ENCODE results near the gene POU6F2.

Gene POU6F2

DNA sequence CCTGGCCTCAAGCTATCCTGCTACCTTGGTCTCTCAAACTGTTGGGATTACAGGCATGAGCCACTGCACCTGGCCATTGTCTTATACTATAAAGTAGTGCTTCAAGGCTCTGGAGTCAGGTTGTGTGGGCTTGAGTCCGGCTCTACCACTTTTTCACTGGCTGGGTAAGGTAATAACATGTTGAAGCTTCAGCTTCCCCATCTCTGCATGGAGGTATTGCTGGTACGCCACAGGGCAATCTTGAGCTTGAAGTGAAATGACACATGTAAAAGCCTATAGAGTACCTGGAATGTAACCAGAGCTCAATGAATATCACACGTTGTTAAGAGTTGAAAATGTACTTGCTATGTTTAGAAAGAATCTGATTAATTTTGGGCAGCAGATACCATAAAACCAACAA is 120.8 kb downstream of the POU6F2 start:
- Histone ChIP-seq H3K4me1 (ENCODE audit: control insufficient read depth, insufficient read depth, low read length) (no peaks in the 10 kb centered on the region), H3K4me3 (ENCODE audit: low read depth, low read length) (no peak overlapping the region), H3K9me3 (ENCODE audit: control insufficient read depth, insufficient read depth, low read depth, low read length) (no peaks in the 10 kb centered on the region), H3K36me3 (ENCODE audit: control insufficient read depth in 2 of 2, insufficient read depth in 1 of 2, low read length in 2 of 2) (no peaks in the 10 kb centered on the region), H3K27ac (ENCODE audit: extremely low read depth, low read depth, low read length) (no peak overlapping the region)
- ChIA-PET CTCF (interaction anchor here (1.2 kb wide), 1 partner anchor 367 kb away, joined by 3 read pairs; no protein-coding TSS in a partner anchor), POLR2A (no interaction called here)
- TF ChIP-seq ZNF366 (tag by site-specific recombination; conservative IDR thresholded peaks at IDR 0.05), result no peak
- no peak for TF ChIP-seq ZIC2 (tag by site-specific recombination; IDR thresholded peaks at IDR 0.05)
- no peak for TF ChIP-seq ZNF548 (tag by site-specific recombination; IDR thresholded peaks at IDR 0.05)
- TF ChIP-seq SETDB1 (IDR thresholded peaks at IDR 0.05; ENCODE audit: insufficient read length, low read length), result no peak
- no peak for TF ChIP-seq KLF10 (tag by site-specific recombination; IDR thresholded peaks at IDR 0.05)
- TF ChIP-seq ZNF280D (tag by site-specific recombination; IDR thresholded peaks at IDR 0.05), result no peak

DNA sequence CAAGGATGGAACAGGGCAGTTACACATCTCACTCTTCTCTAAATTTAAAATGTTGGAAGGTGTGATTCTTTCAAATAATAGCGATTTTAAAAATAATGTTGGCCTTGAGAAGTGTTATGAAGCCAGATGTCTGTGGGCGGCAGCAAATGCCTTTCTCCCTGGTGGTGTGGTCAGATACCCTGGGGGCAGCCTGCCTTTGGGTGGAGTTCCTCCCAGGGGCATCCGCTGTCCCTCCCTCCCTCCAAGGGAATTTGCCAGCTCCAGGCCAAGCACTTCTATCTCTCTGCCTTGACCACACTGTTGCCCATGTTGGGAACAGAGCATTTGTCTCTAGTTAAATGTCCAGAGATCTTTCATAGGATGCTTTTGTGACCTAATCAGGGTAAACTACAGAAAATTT is 121.4 kb downstream of the POU6F2 start:
- TF ChIP-seq KLF8 (tag by site-specific recombination; IDR thresholded peaks at IDR 0.05) (no peak), ZNF184 (tag by site-specific recombination; IDR thresholded peaks at IDR 0.05) (no peak), ZNF23 (tag by site-specific recombination; IDR thresholded peaks at IDR 0.05; ENCODE audit: borderline replicate concordance) (no peak)
- Histone ChIP-seq H3K4me3 (ENCODE audit: low read depth, low read length) (no peak overlapping the region), H3K4me1 (ENCODE audit: control insufficient read depth, insufficient read depth, low read length) (no peaks in the 10 kb centered on the region), H3K9me3 (ENCODE audit: control insufficient read depth, insufficient read depth, low read depth, low read length) (no peaks in the 10 kb centered on the region), H3K27ac (ENCODE audit: extremely low read depth, low read depth, low read length) (no peak overlapping the region), H3K36me3 (ENCODE audit: control insufficient read depth in 2 of 2, insufficient read depth in 1 of 2, low read length in 2 of 2) (no peaks in the 10 kb centered on the region)
- CTCF ChIA-PET, result no interaction called here
- POLR2A ChIA-PET, result no interaction called here

DNA sequence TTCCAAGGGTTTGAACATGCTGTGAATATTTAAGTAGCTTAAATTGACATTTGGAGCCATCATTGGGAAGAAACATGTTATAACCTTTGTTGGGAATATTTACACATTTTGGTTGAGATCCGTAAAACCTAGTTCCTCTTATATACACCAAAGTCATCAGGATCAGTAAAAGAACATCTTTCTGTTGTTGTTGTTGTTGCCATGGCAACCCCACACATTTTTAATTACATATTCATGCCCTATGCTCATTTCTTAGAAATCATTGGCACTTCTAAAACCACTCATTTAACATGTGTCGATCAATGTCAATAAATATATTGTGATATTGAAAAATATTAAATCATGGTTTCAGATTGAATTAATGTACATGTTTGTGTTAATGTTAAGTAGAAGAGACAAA is 122.6 kb downstream of the POU6F2 start:
- no peak overlapping the region for H3K27ac ChIP-seq (ENCODE audit: extremely low read depth, low read depth, low read length)
- no peaks in the 10 kb centered on the region for H3K36me3 ChIP-seq (ENCODE audit: control insufficient read depth in 2 of 2, insufficient read depth in 1 of 2, low read length in 2 of 2)
- ChIA-PET POLR2A (no interaction called here), CTCF (no interaction called here)
- TF ChIP-seq ZNF707 (tag by site-specific recombination; IDR thresholded peaks at IDR 0.05), result no peak
- TF ChIP-seq, protein P1, sequence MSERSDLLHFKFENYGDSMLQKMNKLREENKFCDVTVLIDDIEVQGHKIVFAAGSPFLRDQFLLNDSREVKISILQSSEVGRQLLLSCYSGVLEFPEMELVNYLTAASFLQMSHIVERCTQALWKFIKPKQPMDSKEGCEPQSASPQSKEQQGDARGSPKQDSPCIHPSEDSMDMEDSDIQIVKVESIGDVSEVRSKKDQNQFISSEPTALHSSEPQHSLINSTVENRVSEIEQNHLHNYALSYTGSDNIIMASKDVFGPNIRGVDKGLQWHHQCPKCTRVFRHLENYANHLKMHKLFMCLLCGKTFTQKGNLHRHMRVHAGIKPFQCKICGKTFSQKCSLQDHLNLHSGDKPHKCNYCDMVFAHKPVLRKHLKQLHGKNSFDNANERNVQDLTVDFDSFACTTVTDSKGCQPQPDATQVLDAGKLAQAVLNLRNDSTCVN (tag by site-specific recombination; optimal IDR thresholded peaks at IDR 0.05), result no peak
- TF ChIP-seq ZNF610 (tag by site-specific recombination; IDR thresholded peaks at IDR 0.05; ENCODE audit: borderline replicate concordance), result no peak
- no peak for TF ChIP-seq ZNF623 (tag by site-specific recombination; IDR thresholded peaks at IDR 0.05)
- no peak for TF ChIP-seq GFI1B (tag by site-specific recombination; IDR thresholded peaks at IDR 0.05)
- TF ChIP-seq ZNF350 (tag by site-specific recombination; IDR thresholded peaks at IDR 0.05), result no peak
- no peak overlapping the region for H3K4me3 ChIP-seq (ENCODE audit: low read depth, low read length)
- no peaks in the 10 kb centered on the region for H3K9me3 ChIP-seq (ENCODE audit: control insufficient read depth, insufficient read depth, low read depth, low read length)
- no peaks in the 10 kb centered on the region for H3K4me1 ChIP-seq (ENCODE audit: control insufficient read depth, insufficient read depth, low read length)

DNA sequence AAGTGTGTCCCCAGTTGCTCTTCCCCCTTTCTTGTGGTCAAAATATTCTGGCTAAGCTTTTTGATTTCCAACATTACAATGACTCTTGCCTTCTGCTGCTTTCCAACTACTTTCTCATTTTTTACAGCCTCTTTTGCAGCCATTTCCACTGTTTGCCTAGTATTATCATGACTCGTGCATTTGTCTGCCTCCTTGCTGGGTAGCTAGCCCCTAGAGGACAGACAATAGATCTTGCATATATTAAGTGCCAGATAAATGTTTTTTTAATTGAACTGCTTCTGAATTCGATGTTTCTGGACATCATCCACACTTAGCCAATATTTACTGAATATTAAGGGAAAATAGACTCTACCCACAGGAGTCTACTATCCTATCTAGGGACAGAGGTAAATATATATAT is 124.5 kb downstream of the POU6F2 start:
- Histone ChIP-seq H3K9me3 (ENCODE audit: control insufficient read depth, insufficient read depth, low read depth, low read length) (no peaks in the 10 kb centered on the region), H3K27ac (ENCODE audit: extremely low read depth, low read depth, low read length) (no peak overlapping the region), H3K36me3 (ENCODE audit: control insufficient read depth in 2 of 2, insufficient read depth in 1 of 2, low read length in 2 of 2) (no peaks in the 10 kb centered on the region), H3K4me1 (ENCODE audit: control insufficient read depth, insufficient read depth, low read length) (no peaks in the 10 kb centered on the region), H3K4me3 (ENCODE audit: low read depth, low read length) (no peak overlapping the region)
- ChIA-PET CTCF (interaction anchor here (0.7 kb wide), 1 partner anchor 8 kb away, joined by 3 read pairs; no protein-coding TSS in a partner anchor), POLR2A (no interaction called here)
- no peak for TF ChIP-seq TSHZ1 (tag by site-specific recombination; IDR thresholded peaks at IDR 0.05; ENCODE audit: borderline replicate concordance)
- no peak for TF ChIP-seq ZBTB49 (tag by site-specific recombination; IDR thresholded peaks at IDR 0.05; ENCODE audit: low read depth)
- no peak for TF ChIP-seq ZNF138 (tag by site-specific recombination; IDR thresholded peaks at IDR 0.05; ENCODE audit: borderline replicate concordance)

Measured in HEK293 (cell line).